HepG2 (cell line): Measurements from ENCODE around the gene SPSB2. TPM values are rescaled to one million over a fixed set of nuclear protein-coding genes. Genes with fewer than 3 reads are reported as not detected.

Source experiments
- ATAC-seq: fragments of 200-7000 bp; cut with Tn5 transposase; 3 replicates; pipeline ENCODE4 v1.9.1; 2020; ENCODE audit warnings: mild to moderate bottlenecking, moderate library complexity
- BruUV-seq: library from RNA; stranded (reverse); fragments of 400-500 nt; replicated peaks from 2 replicates; lab custom pipeline; 2021; lab: Mats Ljungman, UMichigan
- CTCF ChIA-PET: fragments of 300-600 bp; formaldehyde crosslinking; extraction: SDS; loops from one replicate; lab custom pipeline; 2021; ENCODE audit warnings: low total read pairs, inconsistent platforms, low intra/inter-chr PET ratio; lab: Yijun Ruan, JAX
- POLR2A ChIA-PET: fragments of 350-600 bp; sonication (Branson Sonifier 250); formaldehyde crosslinking; loops from one replicate; lab custom pipeline; 2020; ENCODE audit warnings: antibody characterized with exemption, inconsistent platforms; lab: Yijun Ruan, JAX
- DNase-seq: peaks from one replicate; pipeline ENCODE4 v3.0.0-alpha.2; 2015; ENCODE audit warnings: low spot score
- FAIRE-seq: peaks from 3 replicates; lab custom pipeline; 2011; peaks lifted over from hg19 to GRCh38; lab: Jason Lieb, UNC
- H2AFZ ChIP-seq: one replicate; pipeline ENCODE4 v1.6.1; 2011; ENCODE audit warnings: low read length, inconsistent platforms
- H3K27ac ChIP-seq: fragments of 300-600 bp; 3 replicates; pipeline ENCODE4 v1.8.0; 2011; ENCODE audit warnings: mixed run types, mild to moderate bottlenecking, mixed read lengths, low read length, inconsistent platforms; ENCODE audit not compliant: insufficient read depth; ENCODE audit errors: extremely low read length
- H3K27me3 ChIP-seq, 2 experiments: fragments of 200-600 bp in 1 of 2; 2 replicates in 1 of 2; 3 replicates in 1 of 2; pipeline versions ENCODE4 v1.6.0 to v1.8.0; 2011; ENCODE audit warnings: low read length in 2 of 2, mild to moderate bottlenecking in 2 of 2, moderate library complexity in 2 of 2, inconsistent platforms in 1 of 2; ENCODE audit not compliant: insufficient read depth in 2 of 2, control insufficient read depth in 1 of 2
- H3K36me3 ChIP-seq, 2 experiments: fragments of 200-600 bp in 1 of 2; replicated peaks in 1 of 2; 2 replicates in 1 of 2; 3 replicates in 1 of 2; pipeline versions ENCODE4 v1.5.1 to v1.8.0; 2011; ENCODE audit warnings: low read length in 2 of 2, inconsistent platforms in 1 of 2; ENCODE audit not compliant: insufficient read depth in 2 of 2, control insufficient read depth in 1 of 2
- H3K4me1 ChIP-seq: 2 replicates; pipeline ENCODE4 v1.5.1; 2012; ENCODE audit warnings: low read length, inconsistent platforms; ENCODE audit not compliant: insufficient read depth
- H3K4me2 ChIP-seq: 2 replicates; pipeline ENCODE4 v1.6.0; 2011; ENCODE audit warnings: low read depth, low read length, inconsistent platforms
- H3K4me3 ChIP-seq, 3 experiments: fragments of 200-600 bp in 1 of 3; sonication (generic), shearing (Covaris generic) in 1 of 3; replicated peaks in 1 of 3; 2 replicates each; pipeline ENCODE4 v1.5.1; 2011 to 2016; ENCODE audit warnings: low read length in 3 of 3, inconsistent platforms in 2 of 3, low read depth in 2 of 3, mild to moderate bottlenecking in 2 of 3, control low read depth in 1 of 3, mixed read lengths in 1 of 3; ENCODE audit not compliant: insufficient read depth in 1 of 3
- H3K79me2 ChIP-seq: one replicate; pipeline ENCODE4 v1.6.1; 2011; ENCODE audit warnings: low read length, inconsistent platforms; ENCODE audit not compliant: insufficient read depth
- H3K9ac ChIP-seq: 2 replicates; pipeline ENCODE4 v1.6.0; 2011; ENCODE audit warnings: mild to moderate bottlenecking, low read depth, low read length, inconsistent platforms; ENCODE audit not compliant: insufficient read depth
- H3K9me3 ChIP-seq: 2 replicates; pipeline ENCODE4 v1.5.1; 2012; ENCODE audit warnings: mild to moderate bottlenecking, low read length
- H4K20me1 ChIP-seq: 2 replicates; pipeline ENCODE4 v1.6.0; 2011; ENCODE audit warnings: inconsistent platforms, mild to moderate bottlenecking, low read length, moderate library complexity; ENCODE audit not compliant: insufficient read depth
- ARID2 ChIP-seq: sonication (generic); formaldehyde crosslinking; IDR thresholded peaks from 2 replicates; pipeline ENCODE4 v1.8.1; 2022; ENCODE audit warnings: mild to moderate bottlenecking, missing genetic modification reagents, borderline replicate concordance
- FOXO4 ChIP-seq: sonication (generic); formaldehyde crosslinking; conservative IDR thresholded peaks from 2 replicates; pipeline ENCODE4 v1.8.1; 2023; ENCODE audit warnings: missing genetic modification reagents
- HOXA3 ChIP-seq: sonication (generic); formaldehyde crosslinking; IDR thresholded peaks from 2 replicates; pipeline ENCODE4 v1.5.0; 2020; ENCODE audit warnings: missing genetic modification reagents
- ISX ChIP-seq: sonication (generic); formaldehyde crosslinking; conservative IDR thresholded peaks from 2 replicates; pipeline ENCODE4 v1.5.0; 2020; ENCODE audit warnings: missing genetic modification reagents
- KMT2A ChIP-seq: sonication (generic); formaldehyde crosslinking; IDR thresholded peaks from 2 replicates; pipeline ENCODE4 v1.4.0; 2020; ENCODE audit warnings: missing genetic modification reagents
- PATZ1 ChIP-seq: sonication (generic); formaldehyde crosslinking; IDR thresholded peaks from 2 replicates; pipeline ENCODE4 v1.4.0; 2020; ENCODE audit warnings: missing genetic modification reagents
- PCBP2 ChIP-seq: fragments of 200-400 bp; formaldehyde crosslinking; optimal IDR thresholded peaks from 2 replicates; pipeline ENCODE3; 2018; ENCODE audit warnings: low read length, low read depth; ENCODE audit not compliant: poor library complexity, severe bottlenecking
- RBFOX2 ChIP-seq: fragments of 200-400 bp; formaldehyde crosslinking; IDR thresholded peaks from 2 replicates; pipeline ENCODE4 v1.6.1; 2017; ENCODE audit warnings: low read depth, mild to moderate bottlenecking, low read length
- REPIN1 ChIP-seq: sonication (generic); formaldehyde crosslinking; IDR thresholded peaks from 2 replicates; pipeline ENCODE4 v1.8.0; 2022; ENCODE audit warnings: missing genetic modification reagents, low read depth, mild to moderate bottlenecking, borderline replicate concordance
- SPEN ChIP-seq: sonication (generic); formaldehyde crosslinking; IDR thresholded peaks from 2 replicates; pipeline ENCODE4 v1.5.1; 2020; ENCODE audit warnings: low read depth, mild to moderate bottlenecking, missing genetic modification reagents
- ZBTB21 ChIP-seq: sonication (generic); formaldehyde crosslinking; IDR thresholded peaks from 2 replicates; pipeline ENCODE4 v1.4.0; 2020; ENCODE audit warnings: missing genetic modification reagents
- ZBTB26 ChIP-seq: IDR thresholded peaks from 2 replicates; pipeline ENCODE4 v1.6.1; 2016; ENCODE audit warnings: missing compliant biosample characterization, missing genetic modification reagents, borderline replicate concordance
- ZFP36 ChIP-seq: fragments of 150-350 bp; IDR thresholded peaks from 2 replicates; pipeline ENCODE4 v1.6.1; 2018; ENCODE audit warnings: borderline replicate concordance, low read length, low read depth; ENCODE audit not compliant: partially characterized antibody
- ZKSCAN8 ChIP-seq: IDR thresholded peaks from 2 replicates; pipeline ENCODE4 v1.6.1; 2016; ENCODE audit warnings: borderline replicate concordance, missing genetic modification reagents, missing compliant biosample characterization
- ZNF292 ChIP-seq: sonication (generic); formaldehyde crosslinking; IDR thresholded peaks from 2 replicates; pipeline ENCODE4 v1.8.1; 2022; ENCODE audit warnings: mild to moderate bottlenecking, low read depth, missing genetic modification reagents, borderline replicate concordance
- ZNF431 ChIP-seq: sonication (generic); formaldehyde crosslinking; IDR thresholded peaks from 2 replicates; pipeline ENCODE4 v1.9.0; 2022; ENCODE audit warnings: missing genetic modification reagents, low read depth, mild to moderate bottlenecking, borderline replicate concordance
- ZNF768 ChIP-seq: sonication (generic); formaldehyde crosslinking; IDR thresholded peaks from 2 replicates; pipeline ENCODE4 v1.4.0; 2020; ENCODE audit warnings: missing genetic modification reagents
- ZSCAN12 ChIP-seq: sonication (generic); formaldehyde crosslinking; IDR thresholded peaks from 2 replicates; pipeline ENCODE4 v1.9.0; 2021; ENCODE audit warnings: mild to moderate bottlenecking, missing genetic modification reagents
- WGBS: methylation state at CpG from one replicate; pipeline ENCODE4 v1.1.6; 2017; ENCODE audit warnings: low lambda C conversion rate; 5-methylcytosine and 5-hydroxymethylcytosine counted together
- in situ Hi-C: cut with HindIII; loops from 2 replicates; pipeline ENCODE4 v1.10.0; 2017; ENCODE audit warnings: low pct_unique_long_range_greater_than_20kb; ENCODE audit not compliant: extremely low pct_ligation_motif_present
- intact Hi-C: fragments of 100-400 bp; cut with micrococcal nuclease; formaldehyde crosslinking; loops from one replicate; pipeline ENCODE4 v1.10.0; 2022; ENCODE audit not compliant: unreplicated experiment
- polyA plus RNA-seq, 8 experiments: library from polyadenylated mRNA; depleted of rRNA in 3 of 8; stranded (reverse) in 7 of 8; unstranded in 1 of 8; fragments of >200 nt; fragmentation: Illumina TruSeq in 4 of 8; extraction: Trizol in 4 of 8; gene quantifications; 2 replicates each; pipeline versions ENCODE4 v1.2.1 to v1.2.3, GENCODE V29; 2011 to 2016; ENCODE audit warnings: low read depth in 4 of 8, missing spikeins in 1 of 8, mixed read lengths in 1 of 8; ENCODE audit not compliant: insufficient read depth in 1 of 8
- total RNA-seq, 5 experiments: library from RNA; depleted of rRNA; stranded (reverse); fragments of >200 nt; fragmentation: Illumina TruSeq; extraction: Trizol; gene quantifications; 2 replicates each; pipeline ENCODE4 v1.2.3, GENCODE V29; 2016; ENCODE audit warnings: low read depth in 1 of 5

The SPSB2 gene
- total and polyA plus RNA-seq, 2 of the 13 experiments (the other 11 are each of a cell fraction or from before 2014, with no cell fraction given), result 2.0 to 6.2 TPM

- H3K4me3 ChIP-seq, result peak overlapping the region; percentile 88 to 96 (median 92)
- intact Hi-C loops (loop anchor here (1.0 to 2.0 kb wide), 2 partner anchors 17 to 22 kb away; partner anchors contain the start of gene USP5), in situ Hi-C loops (no loop called here)
- H3K36me3 ChIP-seq, result peaks cover 9 to 24% of the 10 kb centered on the region in 2 experiments
- H3K27me3 ChIP-seq, result no peaks in the 10 kb centered on the region; a peak in 1 of 5 replicates
- CTCF ChIA-PET, result interaction anchor here (0.7 to 1.4 kb wide), 7 partner anchors 22 to 96 kb away, joined by 3 to 14 read pairs (median 4); no protein-coding TSS in a partner anchor
- H3K9me3 ChIP-seq, result no peaks in the 10 kb centered on the region
- POLR2A ChIA-PET, result interaction anchor here (0.8 to 6.0 kb wide), 19 partner anchors 11 to 335 kb away, joined by 3 to 132 read pairs (median 6); partner anchors contain the start of genes C12orf57, CDCA3, ENO2 and GAPDH
- DNase-seq (peak; percentile 77), ATAC-seq (peak; percentile 3; the same call in 2 of the 3 replicates), FAIRE-seq (peak; percentile 85)
- peaks cover 52% of the 10 kb centered on the region for H3K4me1 ChIP-seq
- peak overlapping the region; percentile 87 for H3K27ac ChIP-seq
- peaks cover 29% of the 10 kb centered on the region for H3K79me2 ChIP-seq
- peaks cover 44% of the 10 kb centered on the region for H4K20me1 ChIP-seq
- peak overlapping the region; percentile 93 for H3K4me2 ChIP-seq
- H3K9ac ChIP-seq, result peak overlapping the region; percentile 95
- H2AFZ ChIP-seq, result no peak overlapping the region
- BruUV-seq, result no TSS peak
- 39% methylated on average over 12 of the region's 12 CpGs for WGBS
- no peak for TF ChIP-seq ZSCAN12 (CRISPR knock-in tag)
- TF ChIP-seq ZFP36, result no peak
- TF ChIP-seq ZNF292, result no peak
- TF ChIP-seq RBFOX2, result peak; percentile 57
- no peak for TF ChIP-seq REPIN1 (CRISPR knock-in tag)
- TF ChIP-seq SPEN (CRISPR knock-in tag), result no peak
- TF ChIP-seq ZBTB21 (CRISPR knock-in tag), result no peak
- TF ChIP-seq FOXO4 (CRISPR knock-in tag), result no peak
- no peak for TF ChIP-seq KMT2A
- TF ChIP-seq ZKSCAN8 (CRISPR knock-in tag), result no peak
- TF ChIP-seq PCBP2, result no peak
- no peak for TF ChIP-seq ZNF431 (CRISPR knock-in tag)
- TF ChIP-seq ZNF768, result no peak
- TF ChIP-seq ISX, result no peak
- no peak for TF ChIP-seq ARID2 (CRISPR knock-in tag)
- TF ChIP-seq PATZ1 (CRISPR knock-in tag), result no peak
- 0 out of 2 replicates have a peak, but pooled peaks have one; percentile 10 for TF ChIP-seq HOXA3 (CRISPR knock-in tag)
- 0 out of 2 replicates have a peak, but pooled peaks have one; percentile 45 for TF ChIP-seq ZBTB26 (CRISPR knock-in tag)
These were observed 3.8 kb downstream of the SPSB2 start for GRCh38 chr12:6869049-6870021.
